GM13977 (cell line): Measurements from ENCODE around the gene MEI1.
"Not testable (repeated sequence)": the region's sequence is repeated elsewhere in the genome, so short reads cannot be mapped to it uniquely, and the experiment has no call there.

Experiments
- DNase-seq: peaks from one replicate; pipeline ENCODE4 v3.0.0; 2012; ENCODE audit warnings: low spot score
- in situ Hi-C: fragments of 300-500 bp; cut with MboI; formaldehyde crosslinking; loops from one replicate; pipeline ENCODE4 v1.12.0; 2022; ENCODE audit warnings: low sequenced_read_pairs, low pct_unique_long_range_greater_than_20kb, mixed read lengths, inconsistent platforms; ENCODE audit not compliant: unreplicated experiment
- TF ChIP-seq, protein P1 (sequence below): IDR thresholded peaks from 2 replicates; pipeline ENCODE4 v1.5.1; 2012; ENCODE audit warnings: mild to moderate bottlenecking, control low read depth; ENCODE audit not compliant: insufficient read depth; ENCODE audit errors: extremely low read depth, missing control alignments

MEI1 gene

DNA sequence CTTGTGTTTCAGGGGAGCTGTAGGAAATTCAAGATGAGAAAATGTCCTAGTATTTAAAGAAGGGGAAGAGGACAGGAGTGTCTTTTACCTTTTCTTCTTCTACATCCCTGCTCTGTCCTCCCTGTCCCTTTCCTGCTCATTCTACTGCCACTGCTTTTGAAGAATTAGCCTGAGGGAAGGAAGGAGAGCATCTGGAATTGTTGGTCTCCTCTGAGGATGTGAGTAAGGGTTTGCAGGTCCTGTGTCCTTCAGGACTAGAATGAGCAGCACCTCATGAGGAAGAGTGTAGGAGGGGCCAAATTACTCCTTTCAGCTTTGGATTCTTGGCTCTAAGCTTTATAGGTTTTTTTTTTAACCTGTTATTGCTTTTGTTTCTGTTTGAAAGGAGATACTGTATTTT lies 34.8 kb upstream of the MEI1 start:
- TF ChIP-seq, protein P1, sequence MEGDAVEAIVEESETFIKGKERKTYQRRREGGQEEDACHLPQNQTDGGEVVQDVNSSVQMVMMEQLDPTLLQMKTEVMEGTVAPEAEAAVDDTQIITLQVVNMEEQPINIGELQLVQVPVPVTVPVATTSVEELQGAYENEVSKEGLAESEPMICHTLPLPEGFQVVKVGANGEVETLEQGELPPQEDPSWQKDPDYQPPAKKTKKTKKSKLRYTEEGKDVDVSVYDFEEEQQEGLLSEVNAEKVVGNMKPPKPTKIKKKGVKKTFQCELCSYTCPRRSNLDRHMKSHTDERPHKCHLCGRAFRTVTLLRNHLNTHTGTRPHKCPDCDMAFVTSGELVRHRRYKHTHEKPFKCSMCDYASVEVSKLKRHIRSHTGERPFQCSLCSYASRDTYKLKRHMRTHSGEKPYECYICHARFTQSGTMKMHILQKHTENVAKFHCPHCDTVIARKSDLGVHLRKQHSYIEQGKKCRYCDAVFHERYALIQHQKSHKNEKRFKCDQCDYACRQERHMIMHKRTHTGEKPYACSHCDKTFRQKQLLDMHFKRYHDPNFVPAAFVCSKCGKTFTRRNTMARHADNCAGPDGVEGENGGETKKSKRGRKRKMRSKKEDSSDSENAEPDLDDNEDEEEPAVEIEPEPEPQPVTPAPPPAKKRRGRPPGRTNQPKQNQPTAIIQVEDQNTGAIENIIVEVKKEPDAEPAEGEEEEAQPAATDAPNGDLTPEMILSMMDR: no peak
- in situ Hi-C loops: no loop called here
- DNase-seq: no peak

DNA sequence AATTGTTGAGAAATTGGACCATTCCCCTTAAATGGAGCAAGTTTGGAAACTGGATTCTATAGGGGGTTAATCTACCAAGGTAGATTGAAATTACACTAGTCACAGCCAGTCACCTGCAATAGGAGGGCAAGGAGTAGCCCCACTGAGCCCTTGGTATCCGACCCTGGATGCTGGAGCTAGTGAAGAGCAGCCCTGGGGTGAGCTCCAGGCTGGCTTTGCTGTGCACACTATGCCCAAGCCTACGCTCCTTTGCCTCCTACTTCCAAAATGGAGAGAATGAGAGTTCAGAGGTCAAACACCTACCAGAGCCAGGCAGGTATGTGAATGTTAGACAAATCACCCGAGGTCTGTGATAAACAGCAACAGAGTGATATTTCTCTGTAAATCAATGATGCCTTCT lies 34.4 kb upstream of the MEI1 start:
- TF ChIP-seq, protein P1: no peak
- in situ Hi-C loops: no loop called here
- DNase-seq: no peak

DNA sequence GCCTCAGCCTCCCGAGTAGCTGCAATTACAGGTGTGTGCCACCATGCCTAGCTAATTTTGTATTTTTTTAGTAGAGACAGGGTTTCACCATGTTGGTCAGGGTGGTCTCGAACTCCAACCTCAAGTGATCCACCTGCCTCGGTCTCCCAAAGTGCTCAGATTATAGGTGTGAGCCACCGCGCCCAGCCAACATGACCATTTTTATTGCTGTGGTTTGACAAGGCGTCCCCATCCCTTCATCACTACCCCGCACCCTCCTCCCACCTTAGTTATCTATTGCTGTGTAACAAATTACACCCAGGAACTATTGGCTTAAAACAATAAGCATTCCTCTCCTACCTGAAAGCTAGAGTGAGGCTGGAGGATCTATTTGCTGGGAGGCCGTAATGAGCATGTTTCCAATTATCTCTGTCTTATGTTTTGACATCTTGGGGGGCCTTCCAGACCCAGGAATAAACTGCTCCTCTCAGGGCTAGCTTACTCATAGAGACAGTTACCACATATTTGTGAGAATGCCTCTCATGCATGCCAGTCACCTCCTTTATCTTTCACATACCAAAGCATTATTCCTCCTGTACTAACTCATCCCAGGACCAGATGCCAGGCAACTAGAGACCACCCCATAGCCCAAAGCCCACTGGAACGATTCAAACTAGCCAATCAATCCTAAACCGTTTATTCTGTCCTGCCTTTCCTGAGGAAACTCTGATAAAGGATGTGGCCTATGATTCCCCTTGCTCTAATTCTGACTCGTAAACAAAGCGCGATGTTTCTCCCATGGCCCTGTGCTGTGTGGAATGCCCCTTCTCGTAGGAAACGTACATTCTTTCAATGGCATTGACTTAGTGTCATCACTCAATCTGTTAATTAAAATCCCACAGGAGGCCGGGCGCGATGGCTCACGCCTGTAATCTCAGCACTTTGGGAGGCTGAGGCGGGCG lies 30.1 kb upstream of the MEI1 start:
- in situ Hi-C loops: no loop called here

DNA sequence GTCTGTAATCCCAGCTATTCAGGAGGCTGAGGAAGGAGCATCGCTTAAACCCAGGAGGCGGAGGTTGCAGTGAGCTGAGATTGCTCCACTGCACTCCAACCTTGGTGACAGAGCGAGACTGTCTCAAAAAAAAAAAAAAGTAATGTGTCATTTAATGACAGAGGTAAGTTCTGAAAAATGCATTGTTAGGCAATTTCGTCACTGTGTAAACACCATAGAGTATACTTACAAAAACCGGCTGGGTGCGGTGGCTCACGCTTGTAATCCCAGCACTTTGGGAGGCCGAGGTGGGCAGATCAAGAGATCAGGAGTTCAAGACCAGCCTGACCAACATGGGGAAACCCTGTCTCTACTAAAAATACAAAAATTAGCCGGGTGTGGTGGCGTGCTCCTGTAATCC lies 27.2 kb upstream of the MEI1 start:
- in situ Hi-C loops, DNase-seq: not testable (repeated sequence)

More for the DNA sequence above, 30.1 kb upstream of the MEI1 start:
- TF ChIP-seq, protein P1: no peak
- DNase-seq: no peak

DNA sequence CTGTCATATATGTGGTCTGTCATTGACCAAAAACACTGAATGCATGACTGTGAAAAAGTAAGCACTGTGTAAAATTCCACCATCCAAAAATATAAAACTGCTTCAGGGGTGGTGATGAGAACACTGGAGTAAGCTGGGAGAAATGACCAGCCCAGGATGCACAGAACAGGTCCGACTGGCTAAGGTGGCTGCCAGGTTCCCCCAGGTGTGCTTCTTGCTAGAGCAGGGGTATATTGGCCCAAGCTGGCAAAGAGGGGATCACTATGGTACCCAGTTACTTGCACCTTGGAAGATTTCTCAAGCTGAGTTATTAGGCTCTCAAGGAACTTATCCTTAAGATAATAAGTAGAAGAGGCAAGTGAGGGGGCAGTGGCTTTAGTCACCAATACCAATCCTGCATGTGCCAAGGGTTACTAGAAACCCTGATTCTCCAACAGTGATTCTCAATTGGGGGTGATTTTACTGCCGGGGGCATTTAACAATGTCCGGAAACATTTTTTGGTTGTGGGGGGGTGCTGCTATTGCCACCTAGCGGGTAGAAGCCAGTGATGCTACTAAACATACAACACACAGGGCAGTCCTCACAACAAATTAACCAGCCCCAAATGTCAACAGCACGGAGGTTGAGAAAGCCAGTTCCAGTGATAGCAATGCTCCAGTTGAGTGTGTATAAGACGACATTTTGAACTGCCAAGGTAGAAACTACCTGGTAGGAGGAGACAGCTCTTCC lies 26.4 kb upstream of the MEI1 start:
- TF ChIP-seq, protein P1: peak; percentile 37
- in situ Hi-C loops: no loop called here
- no peak for DNase-seq

DNA sequence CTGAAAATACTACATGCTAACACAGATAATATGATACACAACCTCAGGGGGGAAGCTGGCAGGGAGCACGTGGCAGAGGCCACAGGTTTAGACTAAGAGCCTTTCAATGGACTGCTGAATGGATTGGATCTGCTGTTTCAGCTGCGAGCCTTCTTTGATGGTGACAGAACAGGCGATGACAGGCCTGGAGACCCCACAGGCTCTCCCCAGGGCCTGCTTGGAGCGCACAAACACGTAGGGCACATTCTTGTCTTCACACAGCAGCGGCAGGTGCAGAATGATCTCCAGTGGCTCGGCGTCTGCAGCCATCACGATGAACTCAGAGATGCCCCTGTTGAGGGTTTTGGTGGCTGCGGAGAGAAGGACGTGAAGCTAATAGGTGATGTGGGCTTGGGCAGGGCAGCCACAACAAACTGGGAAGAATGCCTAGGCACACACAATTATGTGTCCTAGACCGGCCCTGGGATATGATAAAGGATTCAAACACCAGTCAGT lies 24.4 kb upstream of the MEI1 start:
- TF ChIP-seq, protein P1: no peak
- in situ Hi-C loops: no loop called here
- DNase-seq: no peak

DNA sequence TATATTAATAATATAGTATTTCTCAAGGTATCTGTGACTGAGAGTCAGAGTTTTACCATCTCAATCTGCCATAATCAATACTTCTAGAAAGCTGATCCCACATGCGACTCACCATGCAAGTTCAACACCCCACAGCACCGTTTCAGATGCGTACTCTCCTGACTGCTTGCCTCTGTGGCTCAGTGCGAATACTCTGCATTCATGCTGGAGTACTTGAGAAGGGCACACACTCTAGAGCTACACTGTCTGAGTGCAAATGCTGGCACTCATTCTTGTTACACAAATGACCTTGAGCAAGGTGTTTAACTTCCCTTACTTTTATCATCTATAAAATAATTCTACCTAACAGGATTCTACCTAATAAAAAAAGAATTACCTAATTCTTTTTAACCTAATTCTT lies 23.2 kb upstream of the MEI1 start:
- TF ChIP-seq, protein P1: no peak
- no peak for DNase-seq
- in situ Hi-C loops: no loop called here
